GM18499 (cell line): ENCODE results near the gene TMEM115.
"Not testable (repeated sequence)": the region's sequence is repeated elsewhere in the genome, so short reads cannot be mapped to it uniquely, and the experiment has no call there.

Source experiments
- ATAC-seq: cut with Tn5 transposase; IDR thresholded peaks from one replicate; pipeline ENCODE4 v1.9.1; 2021; ENCODE audit warnings: moderate number of reproducible peaks; ENCODE audit not compliant: insufficient read depth, unreplicated experiment

The TMEM115 gene

DNA sequence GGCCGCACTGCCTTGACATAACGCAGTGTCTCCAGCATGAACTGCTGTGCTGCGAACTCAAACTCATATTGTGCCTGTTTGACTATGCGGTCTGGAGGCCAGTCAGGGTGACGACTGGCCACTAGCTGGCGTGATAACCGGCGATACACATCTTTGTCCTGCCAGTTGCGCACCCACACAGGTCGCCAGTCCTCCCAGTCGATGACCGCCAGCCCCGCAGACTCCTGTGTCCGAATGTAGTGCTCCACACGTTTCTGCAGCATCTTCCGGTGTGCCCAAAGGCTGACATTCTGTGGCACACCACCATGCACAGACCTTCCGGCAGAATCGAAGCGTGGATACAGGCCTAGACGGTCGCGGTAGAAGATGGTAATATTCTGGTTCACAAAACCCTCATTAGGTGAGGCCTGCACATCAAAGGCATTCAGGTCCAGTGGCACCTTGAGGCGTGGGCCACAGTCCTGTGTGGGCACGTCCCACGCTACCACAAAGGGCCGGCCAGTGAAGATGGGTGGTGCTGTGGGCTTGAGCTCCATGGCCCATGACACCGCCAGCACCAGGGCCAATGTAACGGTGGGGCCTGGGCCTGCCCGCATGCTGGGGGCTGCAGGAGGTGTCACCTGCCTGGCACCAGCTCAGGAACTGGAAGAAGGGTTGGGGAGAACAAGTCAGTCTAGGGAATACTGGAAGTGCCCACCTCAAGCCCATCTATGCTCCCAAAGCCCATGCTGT, 39.3 kb downstream of the TMEM115 start:
- ATAC-seq, result no peak

DNA sequence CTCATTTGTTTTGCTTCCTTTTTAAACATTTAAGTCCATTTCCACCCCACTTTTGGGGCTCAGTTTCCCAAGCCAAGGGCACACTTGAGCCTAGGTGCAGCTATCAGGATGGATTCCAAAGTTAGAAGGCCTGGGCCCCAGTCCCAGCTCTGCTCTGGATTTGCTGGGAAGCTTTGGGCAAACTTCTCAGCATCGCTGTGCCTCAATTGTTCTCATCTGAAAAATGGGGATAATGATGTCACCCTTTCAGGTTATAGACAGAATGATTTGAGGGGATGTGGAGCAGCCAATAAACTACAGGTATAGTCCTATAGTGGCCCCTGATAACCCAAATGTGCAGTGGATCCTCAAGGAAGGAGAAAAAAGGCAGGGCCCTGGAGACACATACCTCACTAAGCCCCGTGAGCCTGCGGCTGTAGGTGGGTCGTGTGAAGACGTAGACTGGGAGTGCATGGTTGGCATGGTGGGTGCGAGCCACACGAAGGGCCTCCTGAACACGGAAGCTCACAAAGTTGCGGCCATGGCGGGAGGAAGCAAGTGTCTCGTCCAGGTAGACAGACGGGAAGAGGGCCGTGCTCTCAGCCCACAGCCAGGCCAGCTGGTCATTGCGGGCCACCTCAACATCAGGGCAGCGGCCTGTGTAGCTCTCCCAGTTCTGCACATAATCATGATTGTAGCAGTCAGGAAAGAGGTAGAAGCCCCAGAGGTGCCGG, 40.0 kb downstream of the TMEM115 start:
- no peak for ATAC-seq

DNA sequence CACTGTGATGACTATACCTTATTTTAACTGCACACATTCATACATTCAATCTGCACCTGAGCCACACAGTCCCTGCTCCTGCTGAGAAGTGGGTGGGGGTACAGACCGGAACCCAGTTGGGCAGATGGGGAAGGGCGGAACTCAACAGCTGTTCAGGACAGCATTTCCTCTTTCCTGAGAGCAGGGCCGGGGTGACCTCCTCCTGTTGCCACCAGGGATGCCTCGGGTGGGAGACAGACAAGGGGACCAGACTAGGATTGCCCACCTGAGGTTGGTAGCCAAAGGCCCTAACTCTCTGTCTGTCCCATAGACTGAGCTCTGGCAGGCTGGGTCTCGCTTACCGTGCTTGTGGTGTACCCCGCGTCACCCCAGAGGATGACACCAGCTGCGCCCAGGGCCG, 40.7 kb downstream of the TMEM115 start:
- no peak for ATAC-seq

DNA sequence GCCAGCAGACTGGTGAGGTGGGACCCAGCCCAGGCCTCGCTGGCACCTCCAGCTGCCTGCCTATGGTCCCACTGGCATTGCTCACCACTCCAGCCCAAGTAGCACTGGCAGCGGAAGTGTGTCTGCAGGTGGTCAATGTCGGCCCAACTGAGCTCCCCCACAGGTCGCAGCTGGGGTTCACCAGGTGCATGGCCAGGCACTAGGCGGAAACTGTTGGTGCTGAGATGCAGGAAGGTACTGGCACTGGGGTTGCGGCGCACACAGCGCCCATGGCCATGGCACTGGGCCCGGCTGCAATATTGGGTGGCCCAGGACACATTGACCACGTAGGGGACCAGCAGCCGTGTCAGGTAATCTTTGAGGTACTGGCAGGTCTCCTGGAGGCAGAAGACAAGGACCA, 41.2 kb downstream of the TMEM115 start:
- ATAC-seq, result no peak

GRCh38 chr3:50317300-50317699, 42.0 kb downstream of the TMEM115 start:
- ATAC-seq, result no peak

- ATAC-seq, result no peak
Measured at GRCh38 chr3:50316657-50317242, 42.6 kb downstream of the TMEM115 start.

GRCh38 chr3:50314816-50315215, 44.5 kb downstream of the TMEM115 start:
- no peak for ATAC-seq

GRCh38 chr3:50314342-50314741, 45.0 kb downstream of the TMEM115 start:
- ATAC-seq, result no peak

- not testable (repeated sequence) for ATAC-seq
Measured at GRCh38 chr3:50312041-50312440, 47.3 kb downstream of the TMEM115 start.
